H1 (cell line): ENCODE measurements around the gene BASP1.

Experiments
- CHD2 ChIP-seq: IDR thresholded peaks from 2 replicates; pipeline ENCODE4 v1.6.1; 2012; ENCODE audit warnings: low read length, improper control_type of control experiment
- CREB1 ChIP-seq: IDR thresholded peaks from 2 replicates; pipeline ENCODE4 v1.6.1; 2012; ENCODE audit warnings: inconsistent platforms
- EP300 ChIP-seq, 2 experiments: IDR thresholded peaks; 1 replicate in 1 of 2; 2 replicates in 1 of 2; pipeline ENCODE4 v1.6.1; 2011 to 2012; ENCODE audit warnings: low read depth in 2 of 2, low read length in 2 of 2, mild to moderate bottlenecking in 2 of 2, borderline replicate concordance in 1 of 2, inconsistent platforms in 1 of 2, moderate library complexity in 1 of 2
- NRF1 ChIP-seq: IDR thresholded peaks from 2 replicates; pipeline ENCODE4 v1.6.1; 2011; ENCODE audit warnings: mild to moderate bottlenecking, low read depth, low read length, improper control_type of control experiment
- POLR2AphosphoS5 ChIP-seq: IDR thresholded peaks from 2 replicates; pipeline ENCODE4 v1.6.1; 2011; ENCODE audit warnings: low read depth, low read length
- RAD21 ChIP-seq, 2 experiments: IDR thresholded peaks in 1 of 2; conservative IDR thresholded peaks in 1 of 2; 2 replicates each; pipeline ENCODE4 v1.6.1; 2011; ENCODE audit warnings: low read depth in 2 of 2, low read length in 2 of 2, improper control_type of control experiment in 1 of 2, inconsistent platforms in 1 of 2, mild to moderate bottlenecking in 1 of 2, moderate library complexity in 1 of 2
- SIN3A ChIP-seq, 2 experiments: IDR thresholded peaks in 1 of 2; conservative IDR thresholded peaks in 1 of 2; 2 replicates each; pipeline ENCODE4 v1.6.1; 2011 to 2012; ENCODE audit warnings: low read length in 2 of 2, improper control_type of control experiment in 1 of 2, low read depth in 1 of 2, mild to moderate bottlenecking in 1 of 2
- TCF12 ChIP-seq: IDR thresholded peaks from 2 replicates; pipeline ENCODE4 v1.6.1; 2011; ENCODE audit warnings: low read depth, mild to moderate bottlenecking, low read length
- YY1 ChIP-seq: IDR thresholded peaks from 2 replicates; pipeline ENCODE4 v1.6.1; 2011; ENCODE audit warnings: low read depth, mild to moderate bottlenecking, low read length
- TF ChIP-seq, protein P1 (sequence below), 3 experiments: IDR thresholded peaks; 1 replicate in 2 of 3; 2 replicates in 1 of 3; pipeline versions ENCODE4 v1.5.1 to v1.6.1; 2011; ENCODE audit warnings: low read length in 3 of 3, mild to moderate bottlenecking in 3 of 3, inconsistent platforms in 2 of 3, low read depth in 1 of 3, moderate library complexity in 1 of 3; ENCODE audit not compliant: insufficient read depth in 1 of 3; ENCODE audit errors: control extremely low read depth in 1 of 3
- TF ChIP-seq, protein P2 (sequence below): IDR thresholded peaks from 2 replicates; pipeline ENCODE4 v1.6.1; 2012; ENCODE audit warnings: low read length, inconsistent platforms

DNA sequence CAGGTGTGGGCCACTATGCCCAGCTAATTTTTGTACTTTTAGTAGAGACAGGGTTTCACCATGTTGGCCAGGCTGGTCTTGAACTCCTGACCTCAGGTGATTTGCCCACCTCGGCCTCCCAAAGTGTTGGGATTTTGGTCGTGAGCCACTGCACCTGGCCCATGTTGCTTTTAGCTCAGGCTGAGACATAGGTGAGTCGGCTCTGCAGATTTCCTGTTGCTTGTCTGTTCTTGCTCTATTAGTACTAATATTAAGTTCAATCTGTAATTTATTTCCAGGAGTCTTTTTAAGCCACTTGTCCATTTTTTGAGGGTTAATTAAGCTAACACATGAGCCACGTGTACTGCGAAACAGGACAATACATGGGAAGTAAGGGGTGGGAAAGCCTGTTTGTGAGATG, 21.4 kb upstream of the BASP1 start:
- no peak for TF ChIP-seq NRF1
- TF ChIP-seq RAD21 (IDR thresholded peaks at IDR 0.05 in 1 of 2, conservative IDR thresholded peaks at IDR 0.05 in 1 of 2; ENCODE audit: low read depth in 2 of 2, low read length in 2 of 2) = no peak
- TF ChIP-seq, protein P1, sequence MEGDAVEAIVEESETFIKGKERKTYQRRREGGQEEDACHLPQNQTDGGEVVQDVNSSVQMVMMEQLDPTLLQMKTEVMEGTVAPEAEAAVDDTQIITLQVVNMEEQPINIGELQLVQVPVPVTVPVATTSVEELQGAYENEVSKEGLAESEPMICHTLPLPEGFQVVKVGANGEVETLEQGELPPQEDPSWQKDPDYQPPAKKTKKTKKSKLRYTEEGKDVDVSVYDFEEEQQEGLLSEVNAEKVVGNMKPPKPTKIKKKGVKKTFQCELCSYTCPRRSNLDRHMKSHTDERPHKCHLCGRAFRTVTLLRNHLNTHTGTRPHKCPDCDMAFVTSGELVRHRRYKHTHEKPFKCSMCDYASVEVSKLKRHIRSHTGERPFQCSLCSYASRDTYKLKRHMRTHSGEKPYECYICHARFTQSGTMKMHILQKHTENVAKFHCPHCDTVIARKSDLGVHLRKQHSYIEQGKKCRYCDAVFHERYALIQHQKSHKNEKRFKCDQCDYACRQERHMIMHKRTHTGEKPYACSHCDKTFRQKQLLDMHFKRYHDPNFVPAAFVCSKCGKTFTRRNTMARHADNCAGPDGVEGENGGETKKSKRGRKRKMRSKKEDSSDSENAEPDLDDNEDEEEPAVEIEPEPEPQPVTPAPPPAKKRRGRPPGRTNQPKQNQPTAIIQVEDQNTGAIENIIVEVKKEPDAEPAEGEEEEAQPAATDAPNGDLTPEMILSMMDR (IDR thresholded peaks at IDR 0.05; ENCODE audit: control extremely low read depth in 1 of 3, insufficient read depth in 1 of 3, low read depth in 1 of 3, low read length in 3 of 3) = no peak
- TF ChIP-seq SIN3A (conservative IDR thresholded peaks at IDR 0.05 in 1 of 2, IDR thresholded peaks at IDR 0.05 in 1 of 2; ENCODE audit: low read depth in 1 of 2, low read length in 2 of 2) = no peak
- TF ChIP-seq TCF12 = no peak
- TF ChIP-seq YY1 = no peak
- TF ChIP-seq CREB1 = no peak
- TF ChIP-seq, protein P2, sequence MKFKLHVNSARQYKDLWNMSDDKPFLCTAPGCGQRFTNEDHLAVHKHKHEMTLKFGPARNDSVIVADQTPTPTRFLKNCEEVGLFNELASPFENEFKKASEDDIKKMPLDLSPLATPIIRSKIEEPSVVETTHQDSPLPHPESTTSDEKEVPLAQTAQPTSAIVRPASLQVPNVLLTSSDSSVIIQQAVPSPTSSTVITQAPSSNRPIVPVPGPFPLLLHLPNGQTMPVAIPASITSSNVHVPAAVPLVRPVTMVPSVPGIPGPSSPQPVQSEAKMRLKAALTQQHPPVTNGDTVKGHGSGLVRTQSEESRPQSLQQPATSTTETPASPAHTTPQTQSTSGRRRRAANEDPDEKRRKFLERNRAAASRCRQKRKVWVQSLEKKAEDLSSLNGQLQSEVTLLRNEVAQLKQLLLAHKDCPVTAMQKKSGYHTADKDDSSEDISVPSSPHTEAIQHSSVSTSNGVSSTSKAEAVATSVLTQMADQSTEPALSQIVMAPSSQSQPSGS = no peak
- no peak for TF ChIP-seq POLR2AphosphoS5
- TF ChIP-seq CHD2 = no peak
- TF ChIP-seq EP300 (IDR thresholded peaks at IDR 0.05; ENCODE audit: borderline replicate concordance in 1 of 2, low read depth in 2 of 2, low read length in 2 of 2) = no peak
